Epithelial cell of proximal tubule (primary cell): Measurements from ENCODE around the gene GEMIN7. TPM values are rescaled to one million over a fixed set of nuclear protein-coding genes. Genes with fewer than 3 reads are reported as not detected.

Source experiments
- DNase-seq: peaks from one replicate; pipeline ENCODE4 v3.0.0-alpha.2; 2011; ENCODE audit warnings: low read depth
- H3K4me3 ChIP-seq: 2 replicates; pipeline ENCODE4 v1.5.1; 2011; ENCODE audit warnings: low read depth, mild to moderate bottlenecking, low read length
- CTCF ChIP-seq: conservative IDR thresholded peaks from 2 replicates; pipeline ENCODE4 v1.5.1; 2012; ENCODE audit warnings: low read depth, mild to moderate bottlenecking, low read length
- total RNA-seq: library from RNA; depleted of rRNA; stranded (reverse); fragments of >200 nt; gene quantifications from 2 replicates; pipeline ENCODE4 v1.2.3, GENCODE V29; 2015

Gene GEMIN7
- total RNA-seq, 1 donor from 2014 or later, result 38.2 TPM

- DNase-seq, result no peak
- TF ChIP-seq CTCF, result no peak
- H3K4me3 ChIP-seq, result peak overlapping the region; percentile 87
Observed at GRCh38 chr19:45095496-45096413, 16.7 kb downstream of the GEMIN7 start.

DNA sequence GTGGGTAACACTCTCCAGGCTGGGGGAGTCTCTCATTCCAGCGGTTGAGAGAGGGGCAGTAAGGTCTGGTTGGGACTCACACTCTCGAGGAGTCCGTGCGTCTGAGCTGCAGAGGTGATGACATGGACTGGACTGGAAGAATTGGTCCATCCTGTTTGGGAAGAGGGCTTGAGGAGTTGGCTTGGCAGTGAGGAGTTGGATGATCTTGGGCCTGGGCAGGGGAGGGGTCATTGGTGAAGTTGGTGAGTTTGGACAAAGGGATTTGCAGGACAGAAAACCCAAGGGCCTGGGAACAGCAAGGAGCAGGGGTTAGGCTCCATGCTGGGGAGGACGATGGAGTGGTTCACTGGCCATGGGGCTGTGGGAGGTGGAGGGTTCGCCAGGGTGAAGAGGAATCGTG, 17.6 kb downstream of the GEMIN7 start:
- H3K4me3 ChIP-seq, result no peak overlapping the region
- TF ChIP-seq CTCF, result no peak
- DNase-seq, result no peak

DNA sequence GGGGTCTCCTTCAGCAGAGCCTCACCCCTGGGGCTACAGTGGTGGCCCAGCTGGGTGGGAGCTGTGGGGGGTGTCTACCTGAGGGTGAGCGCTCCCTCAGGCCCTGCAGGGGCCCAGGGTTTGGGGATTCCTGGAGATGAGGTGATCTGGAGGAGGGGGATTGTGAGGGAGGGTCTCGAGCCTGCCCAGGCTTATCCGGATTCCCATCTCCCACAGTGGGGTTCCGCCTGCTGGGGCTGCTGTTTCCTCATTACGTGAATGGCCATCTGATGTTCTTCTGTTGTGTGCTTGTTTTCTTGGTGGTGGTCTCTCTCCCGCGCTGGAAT, 18.4 kb downstream of the GEMIN7 start:
- no peak for DNase-seq
- H3K4me3 ChIP-seq, result no peak overlapping the region
- TF ChIP-seq CTCF, result no peak

DNA sequence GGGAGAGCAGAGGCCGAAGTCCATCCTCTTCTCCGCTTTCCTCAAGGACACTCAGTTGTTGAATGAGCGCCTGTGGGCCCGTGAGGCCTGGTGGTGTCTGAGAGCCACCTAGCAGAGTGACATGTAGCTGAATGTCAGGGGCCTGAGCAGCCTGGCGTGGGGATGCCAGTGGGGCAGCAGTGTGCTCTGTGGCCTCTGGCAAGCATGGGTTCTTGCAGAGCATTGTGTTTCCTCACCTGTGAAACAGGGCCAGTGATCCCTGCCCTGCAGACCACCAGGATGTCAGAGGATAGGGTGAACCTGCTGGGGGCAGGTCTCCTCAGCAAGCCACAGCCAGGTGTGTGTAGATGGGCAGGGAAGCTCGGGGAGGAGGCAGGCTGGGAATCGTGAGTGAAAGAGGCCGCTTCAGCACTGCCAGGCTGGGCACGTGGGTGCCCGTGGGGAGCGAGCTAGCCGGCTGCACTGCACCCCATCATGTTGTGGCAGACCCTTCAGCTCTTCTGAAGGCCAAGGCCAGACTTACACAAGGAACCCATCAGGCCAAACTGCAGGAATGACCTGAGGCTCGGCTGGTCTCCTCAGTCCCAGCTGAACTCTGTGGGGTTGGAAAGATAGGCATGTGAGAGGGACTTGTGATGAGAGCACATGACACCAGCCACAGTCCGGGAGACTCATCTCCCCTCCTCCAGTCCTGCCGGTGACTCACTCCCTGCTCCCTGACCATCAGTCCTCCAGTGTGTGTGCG, 18.9 kb downstream of the GEMIN7 start:
- H3K4me3 ChIP-seq, result no peak overlapping the region
- TF ChIP-seq CTCF, result no peak
- DNase-seq, result peak; percentile 93

DNA sequence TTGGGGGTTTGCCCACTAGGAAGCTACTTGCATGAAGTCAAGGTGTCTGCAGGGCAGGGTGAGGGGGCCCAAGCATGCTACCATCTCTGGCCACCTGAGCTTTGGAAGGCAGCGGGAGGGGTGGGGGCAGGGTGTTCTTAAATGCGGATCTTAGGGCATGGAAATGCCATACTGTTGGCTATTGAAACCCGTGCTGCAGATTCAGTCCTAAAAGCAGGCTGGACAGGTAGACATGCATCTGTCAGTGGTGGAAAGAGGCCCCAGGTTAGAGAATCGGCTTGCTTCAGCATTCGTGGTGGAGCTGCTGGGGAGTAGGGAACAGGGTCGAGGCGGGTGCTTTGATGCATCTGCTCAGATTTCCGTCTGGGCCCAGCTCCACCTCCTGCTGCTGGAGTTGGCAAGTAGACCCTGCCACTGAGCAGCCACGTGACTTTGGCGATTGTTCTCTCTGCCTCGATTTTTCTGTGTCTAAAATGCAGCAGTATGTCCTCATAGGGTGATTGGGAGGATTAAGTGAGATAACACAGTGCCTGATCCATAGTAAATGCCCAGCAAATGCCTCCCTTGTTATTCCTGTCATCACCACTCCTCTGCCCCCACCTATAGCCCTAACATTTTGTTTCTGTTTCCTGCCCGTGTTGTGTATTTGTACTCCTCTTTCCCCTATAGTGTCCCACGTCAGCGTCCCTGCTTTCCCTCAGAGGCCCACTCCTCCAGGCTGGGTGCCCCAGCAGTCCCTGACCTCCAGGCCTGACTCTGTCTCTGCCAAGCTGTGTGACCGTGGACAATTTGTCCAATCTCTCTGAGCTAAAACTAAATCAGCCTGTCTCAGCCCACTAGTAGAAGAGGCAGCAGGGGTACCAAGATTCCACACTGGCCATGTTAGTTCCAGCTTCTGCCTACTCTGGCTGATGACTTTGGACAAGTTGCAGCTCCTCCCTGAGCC, 19.7 kb downstream of the GEMIN7 start:
- DNase-seq, result no peak
- H3K4me3 ChIP-seq, result peak overlapping the region; percentile 29
- no peak for TF ChIP-seq CTCF

GRCh38 chr19:45099467-45100191, 20.6 kb downstream of the GEMIN7 start:
- DNase-seq, result no peak
- H3K4me3 ChIP-seq, result peak overlapping the region; percentile 27
- no peak for TF ChIP-seq CTCF
